ENCODE results near the gene PMVK.
"Not testable (repeated sequence)": the region's sequence is repeated elsewhere in the genome, so short reads cannot be mapped to it uniquely, and the experiment has no call there.

The PMVK gene

DNA sequence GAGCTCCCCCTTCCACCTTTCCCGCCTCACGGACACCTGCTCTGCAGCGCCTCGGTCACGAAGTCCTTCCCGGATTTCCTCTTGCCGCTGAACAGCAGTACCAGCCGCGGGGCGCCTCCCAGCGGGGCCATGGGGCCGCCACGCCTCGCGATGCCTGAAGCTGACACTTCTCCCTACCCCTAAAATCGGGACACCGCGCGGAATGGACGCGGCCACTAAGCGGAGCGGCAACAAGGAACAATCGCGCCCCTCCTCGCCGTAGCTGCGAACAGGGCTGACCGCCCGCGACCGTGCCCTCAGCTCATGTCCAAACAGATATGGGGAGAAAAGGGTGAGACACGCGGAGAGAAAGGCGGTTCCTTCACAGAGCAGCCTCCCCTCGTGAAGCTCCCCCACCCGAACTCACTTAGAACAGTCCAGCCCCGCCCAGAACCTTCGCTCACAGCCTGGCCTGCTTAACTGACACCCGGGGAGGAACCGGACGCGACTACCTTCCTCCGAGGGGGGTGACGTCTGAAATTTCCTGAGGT is at the start of gene PMVK:
Gene PMVK (minus strand): TSS at position 165 of the 530 bp plus-strand sequence. CDS start 34 bp downstream, at position 131.
- peak; percentile 95 for DNase-seq (ENCODE audit: low spot score)

DNA sequence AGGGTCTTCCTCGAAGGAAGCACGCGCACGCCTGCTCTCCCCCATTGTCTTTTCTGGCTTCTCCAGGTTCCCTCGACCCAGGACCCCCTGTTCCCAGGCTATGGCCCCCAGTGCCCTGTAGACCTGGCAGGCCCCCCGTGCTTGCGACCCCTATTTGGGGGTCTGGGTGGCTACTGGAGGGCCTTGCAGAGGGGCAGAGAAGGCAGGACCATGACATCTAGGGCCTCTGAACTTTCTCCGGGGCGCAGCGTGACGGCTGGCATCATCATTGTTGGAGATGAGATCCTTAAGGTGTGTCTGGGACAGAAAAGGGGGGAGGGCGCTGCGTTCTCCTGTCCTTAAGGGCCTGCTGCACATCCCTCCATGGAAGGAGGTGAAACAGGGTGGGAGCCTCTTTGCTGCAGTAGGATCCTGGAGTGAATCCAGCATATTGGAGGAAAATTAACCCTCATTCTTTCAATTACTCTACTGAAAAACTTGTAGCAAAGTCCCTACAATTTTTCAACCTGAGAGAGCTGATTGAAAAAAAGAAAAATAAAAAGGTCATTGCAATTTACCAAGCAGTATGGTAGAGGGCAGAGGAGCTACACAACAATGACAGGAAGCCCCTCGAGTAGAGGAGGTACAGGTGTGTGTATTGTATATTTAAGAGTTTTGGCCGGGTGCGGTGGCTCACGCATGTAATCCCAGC is 47.4 kb upstream of the PMVK start:
- no peak for DNase-seq (ENCODE audit: low spot score)

DNA sequence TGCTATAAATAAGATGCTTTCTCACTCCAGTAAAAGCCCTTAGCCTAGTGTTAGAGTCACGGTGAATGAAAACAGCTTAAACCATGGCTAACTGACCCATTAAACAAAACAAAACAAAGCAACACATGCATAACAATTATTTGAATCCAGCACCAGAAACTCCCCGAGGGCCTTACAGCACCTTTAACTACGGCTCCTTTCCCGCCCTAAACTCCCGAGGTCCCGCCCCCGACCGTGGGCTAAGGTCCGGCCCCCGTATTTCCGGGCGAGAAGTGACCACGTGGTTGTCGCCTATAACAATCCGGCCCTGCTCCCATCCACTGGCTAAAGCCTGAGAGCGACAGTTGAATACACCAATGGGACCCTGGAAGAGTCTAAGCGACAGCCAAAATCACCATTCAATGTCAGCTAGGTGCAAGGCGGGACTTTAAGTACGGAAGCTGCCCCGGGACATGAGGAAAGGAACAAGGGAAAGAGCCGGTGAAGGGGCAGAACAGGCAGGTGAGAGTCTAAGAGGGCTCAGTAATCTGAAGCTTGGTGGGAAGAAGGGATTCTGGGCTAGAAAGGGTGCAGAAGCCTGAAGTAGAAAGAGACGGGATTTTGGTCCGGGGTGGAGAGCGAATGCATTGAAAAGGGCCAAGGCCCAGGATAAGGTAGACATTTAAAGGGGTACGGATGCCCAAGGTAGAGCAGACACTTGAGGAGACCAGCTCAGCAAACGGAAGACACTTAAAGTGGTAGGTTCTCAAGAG is 46.6 kb upstream of the PMVK start, which contains the start of gene FLAD1:
Gene FLAD1 (plus strand): TSS at position 448 of the 752 bp plus-strand sequence. CDS start 351 bp downstream, outside the sequence.
- peak; percentile 96 for DNase-seq (ENCODE audit: low spot score)

DNA sequence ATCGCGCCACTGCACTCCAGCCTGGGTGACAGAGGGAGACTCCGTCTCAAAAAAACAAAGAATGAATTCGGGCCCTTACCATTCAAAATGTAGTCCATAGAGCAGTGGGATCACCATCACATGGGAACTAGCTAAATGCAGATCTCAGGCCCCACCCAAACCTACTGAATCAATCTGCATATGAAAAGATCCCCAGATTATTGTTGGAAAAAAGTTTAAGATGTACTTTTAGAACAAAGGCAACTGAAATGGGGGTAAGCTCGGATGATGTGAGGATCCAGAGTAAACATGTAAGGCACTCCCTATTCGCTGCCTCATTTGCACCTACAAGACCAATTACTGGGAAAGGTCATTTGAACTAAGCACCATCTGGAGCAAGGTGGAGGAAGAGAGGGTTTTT is 45.8 kb upstream of the PMVK start:
- no peak for DNase-seq (ENCODE audit: low spot score)

DNA sequence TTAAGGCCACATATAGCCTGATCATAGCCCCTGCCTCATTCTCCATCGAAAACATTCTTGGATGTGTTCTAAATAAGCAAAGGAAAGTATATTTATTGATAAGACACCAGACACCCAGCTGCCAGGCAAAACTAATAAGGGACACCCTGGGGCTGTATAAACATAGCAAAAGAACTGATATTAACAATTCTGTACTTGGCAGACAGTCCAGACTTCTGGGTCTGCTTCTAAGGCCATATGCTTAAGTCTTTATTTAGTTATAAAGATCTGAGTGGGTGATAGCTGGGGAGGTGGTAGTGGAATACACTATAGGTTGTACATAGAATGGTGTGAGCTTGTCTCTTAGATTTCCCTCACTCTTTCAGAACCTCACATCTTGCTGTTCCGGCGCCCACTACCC is 41.8 kb upstream of the PMVK start:
- DNase-seq (ENCODE audit: low spot score) = no peak

DNA sequence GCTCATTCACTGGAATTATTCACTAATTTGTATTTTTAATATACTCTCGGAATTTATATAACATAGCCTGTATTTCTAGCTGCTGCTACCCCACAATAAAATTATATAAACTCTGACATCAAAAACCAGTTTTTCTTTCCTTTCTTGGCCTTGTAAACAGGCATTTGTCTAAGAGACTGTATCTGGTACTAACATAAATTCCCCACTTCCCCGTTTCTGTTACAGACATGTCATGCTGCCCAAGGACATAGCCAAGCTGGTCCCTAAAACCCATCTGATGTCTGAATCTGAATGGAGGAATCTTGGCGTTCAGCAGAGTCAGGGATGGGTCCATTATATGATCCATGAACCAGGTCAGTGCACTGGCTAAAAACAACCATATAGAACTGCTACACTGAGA is 41.2 kb upstream of the PMVK start:
- DNase-seq (ENCODE audit: low spot score) = not testable (repeated sequence)

DNA sequence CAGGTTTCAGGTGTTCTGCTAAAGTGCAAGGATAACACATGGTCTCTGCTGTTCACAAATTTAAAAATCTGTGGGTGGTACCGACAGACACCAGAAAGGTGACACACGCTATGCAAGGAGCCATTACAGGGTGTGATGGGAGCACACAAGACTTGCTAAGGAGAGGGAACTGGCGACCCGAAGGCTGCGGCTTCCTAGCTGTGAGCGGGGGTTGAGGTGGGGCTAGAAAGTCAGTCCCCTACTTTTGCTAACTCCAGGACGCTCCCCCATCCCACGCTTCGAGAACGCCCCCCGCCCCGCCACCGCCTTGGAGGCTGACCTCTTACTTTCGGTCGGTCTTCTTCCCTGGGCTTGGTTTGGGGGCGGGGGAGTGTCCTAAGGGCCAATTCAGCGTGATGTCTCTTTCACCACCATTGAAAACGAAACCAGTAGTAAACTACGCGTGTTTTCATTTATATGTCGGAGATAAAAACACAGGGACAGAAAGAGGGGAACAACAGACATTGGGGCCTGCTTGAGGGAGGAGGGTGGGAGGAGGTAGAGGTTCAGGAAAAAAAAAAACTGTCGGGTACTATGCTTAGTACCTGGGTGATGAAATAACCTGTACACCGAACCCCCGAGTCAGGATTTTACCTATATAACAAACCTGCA is 39.0 kb upstream of the PMVK start:
- peak; percentile 68 for DNase-seq (ENCODE audit: low spot score)

DNA sequence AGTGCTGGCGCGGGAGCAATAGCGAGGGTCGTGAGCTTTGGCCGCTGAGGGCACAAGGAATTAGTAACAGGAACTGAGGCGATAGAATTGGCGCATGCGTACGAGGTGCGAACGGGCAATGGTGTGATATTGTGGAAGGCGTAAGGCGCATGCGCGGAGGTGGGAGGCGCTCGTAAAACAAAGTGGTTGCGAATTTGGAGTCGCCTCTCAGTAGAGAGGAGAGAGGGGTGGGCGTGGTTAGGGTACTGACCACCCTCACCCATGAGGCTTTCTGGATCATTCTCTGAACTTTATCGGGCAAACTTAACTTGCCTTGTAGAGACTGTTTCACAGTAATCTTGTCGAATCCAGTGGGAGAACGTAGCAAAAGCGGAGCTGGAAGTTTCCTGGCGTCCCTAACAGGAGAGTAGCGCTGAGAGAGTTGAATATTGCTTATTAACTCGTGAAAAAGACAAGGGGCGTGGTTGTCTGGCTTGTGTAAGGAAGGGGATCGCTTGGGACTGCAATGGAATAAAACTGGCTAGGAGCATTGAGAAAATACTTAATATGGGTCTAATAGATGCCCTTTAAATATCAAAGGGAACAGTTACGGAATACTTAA is 38.4 kb upstream of the PMVK start:
- peak; percentile 97 for DNase-seq (ENCODE audit: low spot score)

DNA sequence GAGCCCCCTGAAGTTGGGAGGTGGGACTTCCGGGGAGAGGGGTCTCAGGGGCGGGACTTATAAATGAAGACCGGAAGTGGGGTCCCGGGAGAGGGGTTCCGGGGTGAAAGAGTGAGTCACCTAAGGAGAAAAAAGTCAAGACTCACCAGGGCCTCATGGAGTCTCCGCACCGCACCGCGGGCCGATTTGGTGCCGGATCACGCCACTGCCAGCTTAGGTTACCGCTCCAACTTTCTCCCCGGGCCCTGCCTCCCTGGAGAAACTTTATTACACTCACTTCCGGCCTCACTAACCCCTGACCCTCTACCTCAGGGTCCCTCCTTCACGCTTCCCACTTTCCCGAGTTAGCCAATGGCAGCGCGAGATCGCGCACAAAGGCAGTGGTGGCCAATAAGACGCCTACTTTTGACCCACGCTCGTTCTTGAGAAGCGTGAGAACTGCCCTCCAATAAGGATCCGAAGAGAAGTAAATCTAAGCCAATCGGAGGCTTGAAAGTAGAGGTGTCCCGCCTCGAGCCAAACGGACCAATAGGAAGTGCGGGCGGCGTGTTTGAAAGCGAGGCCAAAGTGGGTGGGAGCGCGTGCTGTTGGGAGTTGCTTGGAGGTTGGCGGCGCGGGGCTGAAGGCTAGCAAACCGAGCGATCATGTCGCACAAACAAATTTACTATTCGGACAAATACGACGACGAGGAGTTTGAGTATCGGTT is 37.7 kb upstream of the PMVK start, which contains the start of gene CKS1B:
Gene CKS1B (plus strand): TSS at position 580 of the 706 bp plus-strand sequence. CDS start 65 bp downstream, at position 645.
- peak; percentile 97 for DNase-seq (ENCODE audit: low spot score)

DNA sequence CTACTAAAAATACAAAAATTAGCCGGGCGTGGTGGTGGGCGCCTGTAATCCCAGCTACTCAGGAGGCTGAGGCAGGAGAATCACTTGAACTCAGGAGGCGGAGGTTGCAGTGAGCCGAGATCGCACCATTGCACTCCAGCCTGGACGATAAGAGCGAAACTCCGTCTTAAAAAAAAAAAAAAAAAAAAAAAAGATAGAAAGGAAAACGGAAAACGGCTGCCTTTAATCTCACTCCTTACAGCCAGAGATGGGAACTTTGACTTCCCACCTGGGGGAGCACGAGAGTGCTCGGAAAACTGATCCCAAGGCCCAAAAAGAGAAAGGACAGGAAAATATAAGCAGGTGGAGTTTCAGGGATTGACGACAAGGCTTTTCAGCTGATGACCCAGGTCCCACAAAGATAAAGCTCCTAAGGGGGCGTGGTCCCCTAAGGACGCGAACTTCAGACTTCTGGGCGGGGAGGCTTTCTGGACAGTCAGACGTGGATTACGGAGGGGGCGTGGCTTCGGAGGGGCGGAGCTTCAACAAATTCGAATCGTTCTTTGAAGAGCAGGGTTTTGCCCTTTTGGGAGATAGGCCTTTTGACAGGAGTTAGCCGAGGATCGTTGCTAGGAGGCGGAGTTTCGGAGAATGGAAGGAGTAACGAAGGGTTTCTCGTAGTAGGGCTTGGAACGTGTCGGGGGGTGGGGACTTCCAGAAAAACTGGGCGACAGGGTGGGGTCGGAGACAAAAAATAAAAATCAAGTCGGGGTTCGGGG is 37.0 kb upstream of the PMVK start:
- DNase-seq (ENCODE audit: low spot score) = peak; percentile 97

DNA sequence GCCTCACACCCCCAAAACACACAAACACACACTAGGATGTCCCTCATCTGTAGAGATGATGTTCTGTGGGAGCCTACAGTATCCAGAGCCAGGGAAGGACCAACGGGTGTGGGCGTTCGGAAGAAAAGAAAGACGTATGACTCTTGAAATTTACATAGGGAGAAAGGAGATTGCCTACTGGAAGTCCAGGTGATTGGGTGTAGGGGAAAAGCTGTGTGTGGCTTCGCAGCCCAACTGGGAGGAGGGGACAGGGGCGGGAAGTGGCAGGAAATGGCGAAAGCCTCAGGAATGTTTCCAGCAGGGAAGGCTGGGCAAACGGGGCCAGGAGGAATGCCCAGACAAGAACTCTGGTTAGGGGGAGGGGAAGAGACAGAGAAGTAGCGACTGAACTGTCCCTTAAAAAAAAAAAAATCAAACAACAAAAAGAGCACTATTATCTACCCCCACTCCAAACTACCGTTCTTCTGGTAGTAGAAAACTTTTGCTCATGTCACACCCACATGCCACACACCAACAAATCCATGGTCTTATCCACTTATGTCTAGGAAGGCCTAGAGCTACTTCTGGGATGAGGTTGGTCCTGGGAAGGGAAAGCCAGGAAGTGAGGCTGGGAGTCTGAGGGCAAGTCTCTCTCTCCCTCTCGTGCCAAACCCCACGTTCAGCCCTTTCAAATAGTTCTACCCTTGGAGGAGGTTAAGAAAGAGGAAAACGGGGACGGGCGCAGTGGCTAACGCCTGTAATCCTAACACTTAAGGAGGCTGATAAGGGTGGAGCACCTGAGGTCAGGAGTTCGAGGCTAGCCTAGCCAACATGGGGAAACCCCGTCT is 36.2 kb upstream of the PMVK start:
- peak; percentile 78 for DNase-seq (ENCODE audit: low spot score)

DNA sequence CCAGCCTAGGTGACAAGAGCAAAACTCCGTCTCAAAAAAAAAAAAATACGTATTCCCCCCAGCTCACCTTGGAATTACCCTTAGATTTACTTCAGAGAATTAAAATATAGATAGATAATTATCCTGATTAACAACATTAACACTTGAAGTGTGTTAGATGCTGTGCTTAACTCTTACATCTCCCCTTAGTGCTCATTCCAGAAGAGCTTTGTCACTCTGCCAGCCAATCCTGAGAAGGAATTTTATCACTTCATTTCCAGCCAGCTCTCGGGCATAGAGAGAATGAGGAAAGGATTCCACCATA is 35.6 kb upstream of the PMVK start:
- no peak for DNase-seq (ENCODE audit: low spot score)

DNA sequence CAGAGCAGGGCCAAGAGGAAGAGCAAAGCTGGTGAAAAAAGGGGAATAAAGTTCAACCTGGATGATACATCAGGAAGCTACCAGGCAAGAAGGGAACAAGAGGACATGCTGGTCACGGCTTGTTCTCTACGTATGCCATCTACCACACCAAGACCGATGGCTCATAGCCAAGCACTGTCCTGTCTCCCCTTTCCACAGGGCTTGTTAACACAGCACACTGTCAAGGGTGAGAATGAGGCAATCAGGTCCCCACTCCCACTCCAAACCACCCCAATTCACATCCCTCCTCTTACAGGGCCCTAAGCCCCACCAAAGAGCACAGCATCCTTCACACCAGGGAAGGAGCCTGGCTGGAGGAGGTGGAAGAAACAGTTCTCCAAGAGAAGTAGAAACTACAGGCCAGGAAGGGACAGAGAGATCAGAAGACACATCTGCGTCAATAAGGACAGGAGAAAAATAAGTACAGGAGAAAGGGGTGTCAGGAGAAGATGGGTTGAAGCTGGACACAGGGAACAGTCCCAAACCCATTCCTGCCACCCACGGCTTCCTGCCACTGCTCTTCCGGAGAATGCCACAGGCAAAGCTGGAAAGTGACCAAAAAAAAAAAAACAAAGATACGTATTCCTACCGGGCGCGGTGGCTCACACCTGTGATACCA is 35.0 kb upstream of the PMVK start:
- no peak for DNase-seq (ENCODE audit: low spot score)

DNA sequence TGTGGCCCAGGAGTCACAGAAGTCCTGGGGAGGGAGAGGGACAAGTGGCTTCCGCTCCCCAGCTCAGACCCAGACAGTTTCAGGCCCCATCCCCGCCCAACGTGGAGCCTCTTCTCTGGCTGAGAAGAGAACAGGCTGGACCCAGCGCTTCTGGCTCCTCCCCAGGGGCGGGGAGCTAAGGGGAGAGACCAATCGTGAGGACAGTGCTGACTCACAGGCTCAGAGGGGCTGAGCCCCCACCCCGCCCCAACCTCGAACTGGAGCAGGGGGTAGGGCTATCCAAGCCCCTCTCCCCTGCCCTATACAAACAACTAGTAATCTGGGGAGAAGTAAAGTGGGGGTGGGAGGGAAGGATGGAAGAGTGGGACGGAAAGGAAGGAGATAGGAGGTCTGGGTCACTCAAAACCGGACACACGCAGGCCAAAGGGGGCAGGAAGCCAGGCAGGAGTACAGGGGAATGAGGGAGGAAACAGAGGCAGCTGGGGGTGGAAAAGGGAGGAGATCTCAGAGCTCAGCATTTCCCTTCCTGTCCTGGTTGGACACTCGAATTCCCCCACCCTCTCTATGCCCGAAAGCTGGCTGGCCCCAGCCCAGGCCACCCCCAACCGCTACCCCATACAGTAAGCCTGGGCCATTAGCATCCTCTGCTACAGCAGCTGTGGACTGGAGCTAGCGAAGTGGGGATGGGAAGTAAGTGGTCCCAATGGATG is 34.3 kb upstream of the PMVK start, which contains the start of gene SHC1:
Gene SHC1 (minus strand): TSS at position 117 of the 710 bp plus-strand sequence. CDS start 221 bp downstream, outside the sequence.
- peak; percentile 92 for DNase-seq (ENCODE audit: low spot score)

DNA sequence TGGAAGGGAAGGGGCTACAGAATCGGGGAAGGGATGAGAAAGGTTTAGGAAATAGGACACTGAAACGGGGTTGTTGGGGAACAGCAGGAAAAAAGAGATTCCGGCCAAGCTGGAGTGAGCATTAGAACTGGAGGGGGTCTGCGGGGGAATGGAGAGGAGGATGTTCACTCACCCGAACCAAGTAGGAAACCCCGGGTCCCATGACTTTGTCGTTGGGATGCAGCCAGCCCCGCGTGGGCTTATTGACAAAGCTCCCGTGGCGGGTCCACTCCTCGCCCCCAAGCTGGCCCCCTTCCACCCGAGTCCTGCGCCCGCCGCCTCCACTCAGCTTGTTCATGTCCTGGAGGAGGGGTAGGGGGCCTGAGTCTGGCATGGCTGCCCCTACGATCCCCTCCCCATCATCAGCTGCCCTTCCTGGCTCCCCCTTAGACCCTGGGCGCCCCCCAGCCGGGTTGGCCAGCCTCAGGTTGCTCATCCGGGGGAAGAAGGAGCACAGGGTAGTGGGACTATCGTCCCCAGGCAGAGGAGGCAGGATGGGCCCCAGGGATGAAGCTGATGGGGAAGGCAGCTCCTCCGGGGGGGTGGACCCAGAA is 33.4 kb upstream of the PMVK start:
- no peak for DNase-seq (ENCODE audit: low spot score)

DNA sequence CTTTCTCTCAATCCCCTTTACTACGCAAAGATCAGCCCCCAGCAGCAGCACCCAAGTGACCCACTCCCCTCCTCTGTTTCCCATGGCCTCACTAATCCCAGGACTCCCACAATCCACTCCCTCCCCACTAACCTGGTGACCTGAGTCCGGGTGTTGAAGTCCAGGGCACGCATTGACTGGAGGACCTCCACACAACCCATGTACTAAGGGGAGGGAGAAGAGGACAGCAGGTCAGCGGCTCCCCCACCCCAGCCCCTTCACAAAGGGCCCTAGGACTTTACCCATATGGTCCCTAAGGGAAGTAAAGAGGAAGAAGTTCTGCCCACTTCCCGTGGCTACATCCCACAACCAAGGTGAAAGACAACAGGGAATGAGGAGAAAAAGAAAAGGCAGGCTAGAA is 32.7 kb upstream of the PMVK start:
- DNase-seq (ENCODE audit: low spot score) = no peak

DNA sequence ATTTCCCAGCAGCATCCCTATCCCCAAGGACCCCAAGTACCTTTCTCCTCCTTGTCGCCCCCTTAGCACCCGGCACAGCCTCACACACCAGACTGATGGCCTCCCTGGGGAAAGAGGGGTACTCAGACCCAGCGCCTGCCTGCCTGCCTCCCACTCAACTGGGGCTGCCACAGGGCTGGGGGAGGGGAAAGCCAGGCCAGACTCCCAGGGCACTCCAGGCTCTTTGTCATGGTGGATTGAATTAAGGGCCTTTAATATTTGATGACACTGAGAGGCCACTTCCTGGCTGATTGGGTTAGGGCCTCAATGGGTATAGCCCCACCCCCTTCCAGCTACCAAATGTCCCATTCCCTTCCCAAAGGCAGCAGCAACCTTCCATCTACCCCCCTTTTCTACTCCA is 32.2 kb upstream of the PMVK start:
- DNase-seq (ENCODE audit: low spot score) = no peak

DNA sequence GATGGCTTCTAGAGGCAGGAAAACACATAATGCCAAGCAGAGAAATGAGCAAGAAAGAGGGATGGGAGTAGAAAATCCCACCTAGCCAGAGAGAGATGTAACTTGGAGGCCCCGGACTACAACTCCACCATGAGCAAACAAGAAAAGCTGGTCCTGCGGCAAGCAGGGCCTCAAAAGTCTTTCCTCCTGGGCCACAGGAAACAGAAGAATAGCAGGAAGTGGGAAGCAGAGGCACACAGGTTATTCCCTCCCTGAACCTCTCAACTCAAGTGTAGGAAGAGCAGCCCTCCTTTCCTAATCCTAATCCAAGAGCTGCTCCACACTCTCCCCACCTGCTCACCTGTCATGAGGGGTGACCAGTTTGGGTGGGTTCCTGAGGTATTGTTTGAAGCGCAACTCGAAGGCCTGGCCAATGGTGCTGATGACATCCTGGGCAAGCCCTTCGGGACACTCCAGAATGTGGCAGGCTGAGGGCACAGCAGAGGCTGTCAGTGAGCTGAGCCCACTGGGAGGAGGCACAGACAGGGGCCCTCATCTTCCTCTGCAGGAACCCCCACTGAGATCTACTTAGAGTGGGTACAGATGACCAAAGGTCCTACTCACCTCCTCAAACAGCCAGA is 30.9 kb upstream of the PMVK start:
- DNase-seq (ENCODE audit: low spot score) = no peak
